Measurements from ENCODE around the gene STK33. TPM values are rescaled to one million over a fixed set of nuclear protein-coding genes. Genes with fewer than 3 reads are reported as not detected.

Gene STK33
- total RNA-seq, 1 experiment from 2014 or later, result 10.9 TPM

DNA sequence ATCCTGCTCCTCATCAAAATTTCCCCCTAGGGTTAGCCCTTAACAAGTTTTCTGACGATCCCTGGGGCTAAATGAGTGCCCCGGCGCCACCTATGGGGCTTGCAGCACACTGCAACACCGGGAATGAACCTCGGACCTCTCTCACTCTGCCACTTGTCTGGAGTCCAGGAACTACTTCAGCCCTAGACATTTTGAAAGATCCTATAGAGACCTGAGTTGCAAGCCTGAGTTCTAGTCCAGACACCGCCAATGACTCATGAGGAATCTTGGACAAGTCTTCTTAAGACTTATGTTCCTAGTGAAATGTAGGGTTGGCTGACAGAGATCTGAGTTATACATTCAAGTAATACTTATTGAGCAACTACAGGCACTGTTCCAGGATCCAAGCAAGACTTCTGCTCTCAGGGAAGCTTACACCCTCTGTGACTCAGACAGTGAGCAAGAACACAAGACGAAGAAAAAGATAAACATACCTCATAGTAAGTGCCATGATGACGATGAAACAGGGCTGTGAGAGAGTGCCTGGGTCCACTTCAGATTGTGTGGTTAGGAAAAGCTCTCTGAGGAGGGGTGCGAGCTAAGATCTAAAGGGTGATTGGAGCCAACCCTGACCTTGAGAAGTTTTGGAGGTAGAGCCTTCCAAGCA, 10.2 kb upstream of the STK33 start:
- intact Hi-C loops (cut with micrococcal nuclease), result no loop called here
- no TSS peak for BruUV-seq (replicated peaks)
- ChIA-PET RAD21 (ENCODE audit: low non-redundant PET in 1 of 2, low total read pairs in 2 of 2, uncharacterized antibody in 2 of 2, unreplicated experiment in 2 of 2) (no interaction called here), POLR2A (no interaction called here), CTCF (interaction anchor here (0.6 kb wide), 1 partner anchor 37 kb away, joined by 3 read pairs; no protein-coding TSS in a partner anchor)
- Histone ChIP-seq H2AFZ (ENCODE audit: low read depth, low read length, poor library complexity, severe bottlenecking) (peak overlapping the region; percentile 58), H3K4me3 (replicated peaks in 1 of 2; ENCODE audit: low read depth in 1 of 2, low read length in 2 of 2) (no peak overlapping the region; a peak in 1 of 4 replicates), H3K9me2 (ENCODE audit: insufficient read depth) (no peaks in the 10 kb centered on the region), H3K27ac (ENCODE audit: low read depth, low read length) (no peak overlapping the region), H3K79me2 (ENCODE audit: insufficient read depth, low read length) (no peaks in the 10 kb centered on the region), H3K9ac (ENCODE audit: low read length) (no peak overlapping the region), H4K20me1 (ENCODE audit: insufficient read depth) (no peaks in the 10 kb centered on the region), H3K9me3 (ENCODE audit: control insufficient read depth in 1 of 2, insufficient read depth in 1 of 2, low read depth in 1 of 2, low read length in 2 of 2) (no peaks in the 10 kb centered on the region), H3K4me1 (ENCODE audit: control insufficient read depth in 1 of 2, insufficient read depth in 2 of 2, low read length in 2 of 2) (peaks cover 2 to 16% of the 10 kb centered on the region in 2 experiments; a peak in 2 of 4 replicates), H3K4me2 (ENCODE audit: low read length) (peak overlapping the region; percentile 56), H3K27me3 (ENCODE audit: insufficient read depth, low read length) (no peaks in the 10 kb centered on the region), H3K36me3 (ENCODE audit: control insufficient read depth in 1 of 2, insufficient read depth in 2 of 2, low read length in 2 of 2) (no peaks in the 10 kb centered on the region)
- peak; percentile 92 for ATAC-seq
- peak; percentile 63 for DNase-seq (ENCODE audit: low read depth, low spot score)
- TF ChIP-seq POLR2AphosphoS5 (IDR thresholded peaks at IDR 0.05; ENCODE audit: low read depth, low read length) (peak; percentile 14; the same call in 1 of the 2 replicates), CBX3 (IDR thresholded peaks at IDR 0.05; ENCODE audit: low read depth) (peak; percentile 36; the same call in 1 of the 2 replicates), JUND (IDR thresholded peaks at IDR 0.05) (peak; percentile 61), FOSL1 (IDR thresholded peaks at IDR 0.05; ENCODE audit: low read depth) (peak; percentile 54), EGR1 (IDR thresholded peaks at IDR 0.05; ENCODE audit: low read depth) (no peak), SRF (IDR thresholded peaks at IDR 0.05; ENCODE audit: low read depth) (no peak), TCF7L2 (IDR thresholded peaks at IDR 0.05; ENCODE audit: borderline replicate concordance, extremely low read depth, insufficient read depth, insufficient read length) (no peak), POLR2A (IDR thresholded peaks at IDR 0.05; ENCODE audit: borderline replicate concordance, extremely low read depth, insufficient read depth, insufficient read length) (no peak), ZNF274 (IDR thresholded peaks at IDR 0.05; ENCODE audit: low read depth, low read length) (no peak), CEBPB (IDR thresholded peaks at IDR 0.05; ENCODE audit: low read depth) (peak; percentile 93), RAD21 (IDR thresholded peaks at IDR 0.05; ENCODE audit: low read depth) (peak; percentile 57), EZH2phosphoT487 (IDR thresholded peaks at IDR 0.05; ENCODE audit: borderline replicate concordance) (no peak), ELF1 (IDR thresholded peaks at IDR 0.05; ENCODE audit: borderline replicate concordance, low read depth) (no peak), SIN3A (IDR thresholded peaks at IDR 0.05; ENCODE audit: low read depth) (no peak), EZH2 (IDR thresholded peaks at IDR 0.05) (no peak)
- TF ChIP-seq, protein P1, sequence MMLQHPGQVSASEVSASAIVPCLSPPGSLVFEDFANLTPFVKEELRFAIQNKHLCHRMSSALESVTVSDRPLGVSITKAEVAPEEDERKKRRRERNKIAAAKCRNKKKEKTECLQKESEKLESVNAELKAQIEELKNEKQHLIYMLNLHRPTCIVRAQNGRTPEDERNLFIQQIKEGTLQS (IDR thresholded peaks at IDR 0.05), result no peak
- TF ChIP-seq, protein P2, sequence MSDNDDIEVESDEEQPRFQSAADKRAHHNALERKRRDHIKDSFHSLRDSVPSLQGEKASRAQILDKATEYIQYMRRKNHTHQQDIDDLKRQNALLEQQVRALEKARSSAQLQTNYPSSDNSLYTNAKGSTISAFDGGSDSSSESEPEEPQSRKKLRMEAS (IDR thresholded peaks at IDR 0.05), result peak; percentile 20; the same call in 1 of the 2 replicates
- TF ChIP-seq, protein P3, sequence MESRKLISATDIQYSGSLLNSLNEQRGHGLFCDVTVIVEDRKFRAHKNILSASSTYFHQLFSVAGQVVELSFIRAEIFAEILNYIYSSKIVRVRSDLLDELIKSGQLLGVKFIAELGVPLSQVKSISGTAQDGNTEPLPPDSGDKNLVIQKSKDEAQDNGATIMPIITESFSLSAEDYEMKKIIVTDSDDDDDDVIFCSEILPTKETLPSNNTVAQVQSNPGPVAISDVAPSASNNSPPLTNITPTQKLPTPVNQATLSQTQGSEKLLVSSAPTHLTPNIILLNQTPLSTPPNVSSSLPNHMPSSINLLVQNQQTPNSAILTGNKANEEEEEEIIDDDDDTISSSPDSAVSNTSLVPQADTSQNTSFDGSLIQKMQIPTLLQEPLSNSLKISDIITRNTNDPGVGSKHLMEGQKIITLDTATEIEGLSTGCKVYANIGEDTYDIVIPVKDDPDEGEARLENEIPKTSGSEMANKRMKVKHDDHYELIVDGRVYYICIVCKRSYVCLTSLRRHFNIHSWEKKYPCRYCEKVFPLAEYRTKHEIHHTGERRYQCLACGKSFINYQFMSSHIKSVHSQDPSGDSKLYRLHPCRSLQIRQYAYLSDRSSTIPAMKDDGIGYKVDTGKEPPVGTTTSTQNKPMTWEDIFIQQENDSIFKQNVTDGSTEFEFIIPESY (IDR thresholded peaks at IDR 0.05; ENCODE audit: extremely low read depth, insufficient replicate concordance, low read length), result no peak
- TF ChIP-seq, protein P4, sequence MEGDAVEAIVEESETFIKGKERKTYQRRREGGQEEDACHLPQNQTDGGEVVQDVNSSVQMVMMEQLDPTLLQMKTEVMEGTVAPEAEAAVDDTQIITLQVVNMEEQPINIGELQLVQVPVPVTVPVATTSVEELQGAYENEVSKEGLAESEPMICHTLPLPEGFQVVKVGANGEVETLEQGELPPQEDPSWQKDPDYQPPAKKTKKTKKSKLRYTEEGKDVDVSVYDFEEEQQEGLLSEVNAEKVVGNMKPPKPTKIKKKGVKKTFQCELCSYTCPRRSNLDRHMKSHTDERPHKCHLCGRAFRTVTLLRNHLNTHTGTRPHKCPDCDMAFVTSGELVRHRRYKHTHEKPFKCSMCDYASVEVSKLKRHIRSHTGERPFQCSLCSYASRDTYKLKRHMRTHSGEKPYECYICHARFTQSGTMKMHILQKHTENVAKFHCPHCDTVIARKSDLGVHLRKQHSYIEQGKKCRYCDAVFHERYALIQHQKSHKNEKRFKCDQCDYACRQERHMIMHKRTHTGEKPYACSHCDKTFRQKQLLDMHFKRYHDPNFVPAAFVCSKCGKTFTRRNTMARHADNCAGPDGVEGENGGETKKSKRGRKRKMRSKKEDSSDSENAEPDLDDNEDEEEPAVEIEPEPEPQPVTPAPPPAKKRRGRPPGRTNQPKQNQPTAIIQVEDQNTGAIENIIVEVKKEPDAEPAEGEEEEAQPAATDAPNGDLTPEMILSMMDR (IDR thresholded peaks at IDR 0.05 in 2 of 3, conservative IDR thresholded peaks at IDR 0.05 in 1 of 3; ENCODE audit: borderline replicate concordance in 1 of 3, insufficient read depth in 1 of 3, low read depth in 2 of 3, low read length in 2 of 3), result peak; percentile 61 to 95 (median 93); a peak in 5 of 6 replicates
- TF ChIP-seq, protein P5, sequence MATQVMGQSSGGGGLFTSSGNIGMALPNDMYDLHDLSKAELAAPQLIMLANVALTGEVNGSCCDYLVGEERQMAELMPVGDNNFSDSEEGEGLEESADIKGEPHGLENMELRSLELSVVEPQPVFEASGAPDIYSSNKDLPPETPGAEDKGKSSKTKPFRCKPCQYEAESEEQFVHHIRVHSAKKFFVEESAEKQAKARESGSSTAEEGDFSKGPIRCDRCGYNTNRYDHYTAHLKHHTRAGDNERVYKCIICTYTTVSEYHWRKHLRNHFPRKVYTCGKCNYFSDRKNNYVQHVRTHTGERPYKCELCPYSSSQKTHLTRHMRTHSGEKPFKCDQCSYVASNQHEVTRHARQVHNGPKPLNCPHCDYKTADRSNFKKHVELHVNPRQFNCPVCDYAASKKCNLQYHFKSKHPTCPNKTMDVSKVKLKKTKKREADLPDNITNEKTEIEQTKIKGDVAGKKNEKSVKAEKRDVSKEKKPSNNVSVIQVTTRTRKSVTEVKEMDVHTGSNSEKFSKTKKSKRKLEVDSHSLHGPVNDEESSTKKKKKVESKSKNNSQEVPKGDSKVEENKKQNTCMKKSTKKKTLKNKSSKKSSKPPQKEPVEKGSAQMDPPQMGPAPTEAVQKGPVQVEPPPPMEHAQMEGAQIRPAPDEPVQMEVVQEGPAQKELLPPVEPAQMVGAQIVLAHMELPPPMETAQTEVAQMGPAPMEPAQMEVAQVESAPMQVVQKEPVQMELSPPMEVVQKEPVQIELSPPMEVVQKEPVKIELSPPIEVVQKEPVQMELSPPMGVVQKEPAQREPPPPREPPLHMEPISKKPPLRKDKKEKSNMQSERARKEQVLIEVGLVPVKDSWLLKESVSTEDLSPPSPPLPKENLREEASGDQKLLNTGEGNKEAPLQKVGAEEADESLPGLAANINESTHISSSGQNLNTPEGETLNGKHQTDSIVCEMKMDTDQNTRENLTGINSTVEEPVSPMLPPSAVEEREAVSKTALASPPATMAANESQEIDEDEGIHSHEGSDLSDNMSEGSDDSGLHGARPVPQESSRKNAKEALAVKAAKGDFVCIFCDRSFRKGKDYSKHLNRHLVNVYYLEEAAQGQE (IDR thresholded peaks at IDR 0.05; ENCODE audit: low read depth), result no peak
